ENCODE measurements around the gene FICD.
A peak's percentile ranks its signal among the peaks of the same experiment; 100 is the strongest.

Gene FICD

GRCh38 chr12:108562348-108563135 is 47.5 kb downstream of the FICD start, which contains the start of gene ISCU:
ISCU (plus strand) TSS chr12:108562596; CDS start chr12:108562623, 27 bp downstream.
- peak; percentile 90 for DNase-seq (ENCODE audit: extremely low read depth, low read depth)
- TF ChIP-seq CTCF (IDR thresholded peaks at IDR 0.05; ENCODE audit: low read depth, low read length, missing control alignments) = no peak
- peak within 1 kb of the TSS; percentile 95 for H3K4me3 ChIP-seq (replicated peaks; ENCODE audit: low read depth, low read length)

GRCh38 chr12:108563136-108563803 is 48.2 kb downstream of the FICD start:
- peak overlapping the region; percentile 95 for H3K4me3 ChIP-seq (replicated peaks; ENCODE audit: low read depth, low read length)
- TF ChIP-seq CTCF (IDR thresholded peaks at IDR 0.05; ENCODE audit: low read depth, low read length, missing control alignments) = peak; percentile 95
- peak; percentile 79 for DNase-seq (ENCODE audit: extremely low read depth, low read depth)

- H3K4me3 ChIP-seq (replicated peaks; ENCODE audit: low read depth, low read length) = peak overlapping the region; percentile 95
Measured at GRCh38 chr12:108563804-108564151, 48.7 kb downstream of the FICD start.

GRCh38 chr12:108564724-108565123 is 49.6 kb downstream of the FICD start:
- no peak for DNase-seq (ENCODE audit: extremely low read depth, low read depth)
- no peak for TF ChIP-seq CTCF (IDR thresholded peaks at IDR 0.05; ENCODE audit: low read depth, low read length, missing control alignments)
- H3K4me3 ChIP-seq (replicated peaks; ENCODE audit: low read depth, low read length) = no peak overlapping the region

More at GRCh38 chr12:108563804-108564151, 48.7 kb downstream of the FICD start:
- DNase-seq (ENCODE audit: extremely low read depth, low read depth) = no peak
- TF ChIP-seq CTCF (IDR thresholded peaks at IDR 0.05; ENCODE audit: low read depth, low read length, missing control alignments) = no peak

GRCh38 chr12:108565146-108565545 is 50.1 kb downstream of the FICD start:
- H3K4me3 ChIP-seq (replicated peaks; ENCODE audit: low read depth, low read length) = no peak overlapping the region
- TF ChIP-seq CTCF (IDR thresholded peaks at IDR 0.05; ENCODE audit: low read depth, low read length, missing control alignments) = no peak
- DNase-seq (ENCODE audit: extremely low read depth, low read depth) = no peak

GRCh38 chr12:108565976-108566375 is 50.9 kb downstream of the FICD start:
- no peak for TF ChIP-seq CTCF (IDR thresholded peaks at IDR 0.05; ENCODE audit: low read depth, low read length, missing control alignments)
- no peak overlapping the region for H3K4me3 ChIP-seq (replicated peaks; ENCODE audit: low read depth, low read length)
- DNase-seq (ENCODE audit: extremely low read depth, low read depth) = no peak
